Endothelial cell of umbilical vein (primary cell): ENCODE data around the gene BOD1L1.

Source experiments
- CTCF ChIP-seq, 2 donors: IDR thresholded peaks; 1 replicate in 1 of 2; 2 replicates in 1 of 2; pipeline ENCODE4 v1.5.1; 2011; ENCODE audit warnings: low read length in 2 of 2, mild to moderate bottlenecking in 2 of 2, moderate library complexity in 2 of 2, control low read depth in 1 of 2, inconsistent platforms in 1 of 2, low read depth in 1 of 2; ENCODE audit not compliant: insufficient read depth in 1 of 2; ENCODE audit errors: extremely low read depth in 1 of 2
- EZH2 ChIP-seq: IDR thresholded peaks from 2 replicates; pipeline ENCODE4 v1.6.1; 2012; ENCODE audit warnings: borderline replicate concordance, low read depth, mild to moderate bottlenecking, moderate library complexity, low read length, inconsistent platforms; ENCODE audit not compliant: severe bottlenecking
- FOS ChIP-seq: IDR thresholded peaks from 2 replicates; pipeline ENCODE4 v1.6.1; 2011; ENCODE audit warnings: mild to moderate bottlenecking, low read length, moderate library complexity, borderline replicate concordance; ENCODE audit not compliant: insufficient read depth
- POLR2A ChIP-seq: IDR thresholded peaks from 2 replicates; pipeline ENCODE4 v1.6.1; 2012; ENCODE audit warnings: low read depth, mild to moderate bottlenecking, control low read depth, low read length
- TF ChIP-seq, protein P1 (sequence below): IDR thresholded peaks from 2 replicates; pipeline ENCODE4 v1.6.1; 2011; ENCODE audit not compliant: insufficient read depth, insufficient read length

GRCh38 chr4:13590766-13591165 is 36.8 kb downstream of the BOD1L1 start:
- TF ChIP-seq POLR2A (no peak), EZH2 (no peak), FOS (no peak), CTCF (IDR thresholded peaks at IDR 0.05; ENCODE audit: extremely low read depth in 1 of 2, insufficient read depth in 1 of 2, low read depth in 1 of 2, low read length in 2 of 2) (no peak)
- TF ChIP-seq, protein P1, sequence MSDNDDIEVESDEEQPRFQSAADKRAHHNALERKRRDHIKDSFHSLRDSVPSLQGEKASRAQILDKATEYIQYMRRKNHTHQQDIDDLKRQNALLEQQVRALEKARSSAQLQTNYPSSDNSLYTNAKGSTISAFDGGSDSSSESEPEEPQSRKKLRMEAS = no peak
